Measurements from ENCODE around the gene PIK3IP1. TPM values are rescaled to one million over a fixed set of nuclear protein-coding genes. Genes with fewer than 3 reads are reported as not detected.
A peak's percentile ranks its signal among the peaks of the same experiment; 100 is the strongest.

PIK3IP1 gene
- total and polyA plus RNA-seq, 5 experiments from 2014 or later = 530 to 963 (median 730) TPM

- POLR2A ChIA-PET = interaction anchor here (0.7 to 22.1 kb wide), 13 partner anchors 6 to 128 kb away, joined by 3 to 1498 read pairs (median 9); partner anchors contain the start of genes LIMK2, PATZ1 and PIK3IP1
- DNase-seq = peak in 1 of 10 donors; percentile 22
- Mint-ChIP-seq H3K36me3 (peaks cover 0 to 49% (median 27%) of the 10 kb centered on the region in 3 donors), H3K4me3 (peak overlapping the region; percentile 32 to 100 (median 64)), H3K9me3 (no peaks in the 10 kb centered on the region), H3K27me3 (no peaks in the 10 kb centered on the region), H3K27ac (peak overlapping the region; percentile 93 to 100 (median 99)), H3K4me1 (peaks cover 48 to 94% (median 91%) of the 10 kb centered on the region in 4 donors)
- ATAC-seq = no peak
Observed at GRCh38 chr22:31277741-31278140, 14.5 kb downstream of the PIK3IP1 start.

- H3K27me3 Mint-ChIP-seq = no peaks in the 10 kb centered on the region
- POLR2A ChIA-PET = interaction anchor here (0.6 to 22.1 kb wide), 10 partner anchors 7 to 465 kb away, joined by 3 to 1498 read pairs (median 24); partner anchors contain the start of genes LIMK2, PATZ1 and PIK3IP1
- peaks cover 49 to 94% (median 88%) of the 10 kb centered on the region in 4 donors for H3K4me1 Mint-ChIP-seq
- no peak for ATAC-seq
- H3K27ac Mint-ChIP-seq = peak overlapping the region; percentile 93 to 100 (median 96)
- H3K4me3 Mint-ChIP-seq = peak overlapping the region; percentile 3 to 96 (median 49)
- no peak for DNase-seq
- no peaks in the 10 kb centered on the region for H3K9me3 Mint-ChIP-seq
- H3K36me3 Mint-ChIP-seq = peaks cover 0 to 38% (median 21%) of the 10 kb centered on the region in 3 donors
Observed at GRCh38 chr22:31276426-31277167, 15.7 kb downstream of the PIK3IP1 start.

GRCh38 chr22:31275576-31275975, 16.7 kb downstream of the PIK3IP1 start:
- POLR2A ChIA-PET = interaction anchor here (0.6 to 22.1 kb wide), 8 partner anchors 8 to 478 kb away, joined by 4 to 1498 read pairs (median 59); partner anchors contain the start of genes LIMK2, PATZ1 and PIK3IP1
- peaks cover 54 to 94% (median 87%) of the 10 kb centered on the region in 4 donors for H3K4me1 Mint-ChIP-seq
- DNase-seq (no peak), ATAC-seq (no peak)
- peak overlapping the region in 8 of 10 donors; percentile 28 to 79 (median 51) for H3K4me3 Mint-ChIP-seq
- peak overlapping the region; percentile 93 to 97 (median 95) for H3K27ac Mint-ChIP-seq
- no peaks in the 10 kb centered on the region for H3K9me3 Mint-ChIP-seq
- peaks cover 0 to 27% (median 12%) of the 10 kb centered on the region in 3 donors for H3K36me3 Mint-ChIP-seq
- H3K27me3 Mint-ChIP-seq = no peaks in the 10 kb centered on the region

- Mint-ChIP-seq H3K27me3 (no peaks in the 10 kb centered on the region), H3K4me1 (peaks cover 56 to 94% (median 87%) of the 10 kb centered on the region in 4 donors), H3K36me3 (peaks cover 0 to 22% (median 7%) of the 10 kb centered on the region in 3 donors), H3K27ac (peak overlapping the region; percentile 93 to 97 (median 95)), H3K4me3 (peak overlapping the region in 7 of 10 donors; percentile 9 to 79 (median 58)), H3K9me3 (no peaks in the 10 kb centered on the region)
- POLR2A ChIA-PET = interaction anchor here (0.6 to 22.1 kb wide), 11 partner anchors 9 to 1137 kb away, joined by 4 to 1498 read pairs (median 8); partner anchors contain the start of genes LIMK2, PATZ1, PIK3IP1 and RTCB
- DNase-seq (no peak), ATAC-seq (no peak)
Observed at GRCh38 chr22:31275018-31275417, 17.3 kb downstream of the PIK3IP1 start.

- Mint-ChIP-seq H3K9me3 (no peaks in the 10 kb centered on the region), H3K27ac (peak overlapping the region; percentile 93 to 97 (median 95)), H3K4me3 (peak overlapping the region in 4 of 10 donors; percentile 12 to 72 (median 42)), H3K27me3 (no peaks in the 10 kb centered on the region), H3K4me1 (peaks cover 52 to 91% (median 82%) of the 10 kb centered on the region in 4 donors), H3K36me3 (peaks cover 0 to 17% (median 1%) of the 10 kb centered on the region in 3 donors)
- DNase-seq = no peak
- POLR2A ChIA-PET = interaction anchor here (0.6 to 22.1 kb wide), 9 partner anchors 10 to 71 kb away, joined by 4 to 1498 read pairs (median 34); partner anchors contain the start of genes LIMK2, PATZ1 and PIK3IP1
- no peak for ATAC-seq
Observed at GRCh38 chr22:31274017-31274416, 18.3 kb downstream of the PIK3IP1 start.

- Mint-ChIP-seq H3K27ac (peak overlapping the region; percentile 89 to 97 (median 94)), H3K9me3 (no peaks in the 10 kb centered on the region), H3K4me1 (peaks cover 42 to 82% (median 73%) of the 10 kb centered on the region in 4 donors), H3K27me3 (no peaks in the 10 kb centered on the region), H3K4me3 (peak overlapping the region in 8 of 10 donors; percentile 7 to 66 (median 24)), H3K36me3 (peaks cover 0 to 28% (median 5%) of the 10 kb centered on the region in 3 donors)
- POLR2A ChIA-PET = interaction anchor here (0.7 to 22.1 kb wide), 15 partner anchors 9 to 637 kb away, joined by 3 to 1498 read pairs (median 4); partner anchors contain the start of genes DRG1, LIMK2, PATZ1 and PIK3IP1
- ATAC-seq (peak; percentile 65 to 66), DNase-seq (peak in 7 of 10 donors; percentile 49 to 77 (median 53))
Observed at GRCh38 chr22:31272522-31273446, 19.5 kb downstream of the PIK3IP1 start.

- POLR2A ChIA-PET = interaction anchor here (0.7 to 22.1 kb wide), 9 partner anchors 7 to 74 kb away, joined by 3 to 1498 read pairs (median 38); partner anchors contain the start of genes LIMK2, PATZ1 and PIK3IP1
- ATAC-seq (peak in 1 of 2 donors; percentile 24), DNase-seq (no peak)
- Mint-ChIP-seq H3K9me3 (no peaks in the 10 kb centered on the region), H3K27me3 (no peaks in the 10 kb centered on the region), H3K4me3 (peak overlapping the region in 4 of 10 donors; percentile 6 to 68 (median 50)), H3K27ac (peak overlapping the region; percentile 79 to 97 (median 94)), H3K4me1 (peaks cover 44 to 77% (median 63%) of the 10 kb centered on the region in 4 donors), H3K36me3 (peaks cover 0 to 35% (median 8%) of the 10 kb centered on the region in 3 donors)
Observed at GRCh38 chr22:31271485-31271884, 20.8 kb downstream of the PIK3IP1 start.

- ATAC-seq = no peak
- peaks cover 44 to 79% (median 60%) of the 10 kb centered on the region in 4 donors for H3K4me1 Mint-ChIP-seq
- H3K27ac Mint-ChIP-seq = peak overlapping the region; percentile 79 to 97 (median 94)
- H3K4me3 Mint-ChIP-seq = peak overlapping the region in 4 of 10 donors; percentile 6 to 68 (median 50)
- peak in 1 of 10 donors; percentile 30 for DNase-seq
- H3K9me3 Mint-ChIP-seq = no peaks in the 10 kb centered on the region
- peaks cover 0 to 36% (median 8%) of the 10 kb centered on the region in 3 donors for H3K36me3 Mint-ChIP-seq
- POLR2A ChIA-PET = interaction anchor here (0.6 to 22.1 kb wide), 10 partner anchors 7 to 74 kb away, joined by 3 to 1498 read pairs (median 36); partner anchors contain the start of genes LIMK2, PATZ1 and PIK3IP1
- H3K27me3 Mint-ChIP-seq = no peaks in the 10 kb centered on the region
Observed at GRCh38 chr22:31271026-31271425, 21.3 kb downstream of the PIK3IP1 start.

- H3K36me3 Mint-ChIP-seq = peaks cover 0 to 35% (median 8%) of the 10 kb centered on the region in 3 donors
- peak overlapping the region; percentile 24 to 95 (median 88) for H3K27ac Mint-ChIP-seq
- ATAC-seq = no peak
- peak in 1 of 10 donors; percentile 34 for DNase-seq
- H3K4me3 Mint-ChIP-seq = peak overlapping the region in 3 of 10 donors; percentile 5 to 74 (median 35)
- peaks cover 41 to 70% (median 51%) of the 10 kb centered on the region in 4 donors for H3K4me1 Mint-ChIP-seq
- POLR2A ChIA-PET = interaction anchor here (0.6 to 22.1 kb wide), 10 partner anchors 8 to 688 kb away, joined by 3 to 1498 read pairs (median 21); partner anchors contain the start of genes LIMK2, PATZ1 and PIK3IP1
- H3K27me3 Mint-ChIP-seq = no peaks in the 10 kb centered on the region
- H3K9me3 Mint-ChIP-seq = no peaks in the 10 kb centered on the region
Observed at GRCh38 chr22:31269892-31270579, 22.3 kb downstream of the PIK3IP1 start.

- Mint-ChIP-seq H3K4me1 (peaks cover 33 to 54% (median 37%) of the 10 kb centered on the region in 4 donors), H3K27ac (peak overlapping the region in 6 of 10 donors; percentile 18 to 74 (median 36))
- POLR2A ChIA-PET = interaction anchor here (1.6 to 22.1 kb wide), 4 partner anchors 10 to 57 kb away, joined by 3 to 1498 read pairs (median 75); partner anchors contain the start of genes LIMK2 and PIK3IP1
Observed at GRCh38 chr22:31268281-31268680, 24.0 kb downstream of the PIK3IP1 start.

More at GRCh38 chr22:31268281-31268680, 24.0 kb downstream of the PIK3IP1 start:
- H3K36me3 Mint-ChIP-seq = peaks cover 0 to 32% (median 10%) of the 10 kb centered on the region in 3 donors
- no peak for ATAC-seq
- DNase-seq = peak in 1 of 10 donors; percentile 8
- H3K9me3 Mint-ChIP-seq = no peaks in the 10 kb centered on the region
- H3K4me3 Mint-ChIP-seq = no peak overlapping the region
- no peaks in the 10 kb centered on the region for H3K27me3 Mint-ChIP-seq

Data from naive thymus-derived CD8-positive, alpha-beta T cell (primary cell).